GM18502 (cell line): ENCODE results near the gene AFG1L.
"Not testable (repeated sequence)": the region's sequence is repeated elsewhere in the genome, so short reads cannot be mapped to it uniquely, and the experiment has no call there.

Source experiments
- ATAC-seq: cut with Tn5 transposase; IDR thresholded peaks from one replicate; pipeline ENCODE4 v1.9.1; 2021; ENCODE audit warnings: mild to moderate bottlenecking; ENCODE audit not compliant: unreplicated experiment, poor library complexity

AFG1L gene

DNA sequence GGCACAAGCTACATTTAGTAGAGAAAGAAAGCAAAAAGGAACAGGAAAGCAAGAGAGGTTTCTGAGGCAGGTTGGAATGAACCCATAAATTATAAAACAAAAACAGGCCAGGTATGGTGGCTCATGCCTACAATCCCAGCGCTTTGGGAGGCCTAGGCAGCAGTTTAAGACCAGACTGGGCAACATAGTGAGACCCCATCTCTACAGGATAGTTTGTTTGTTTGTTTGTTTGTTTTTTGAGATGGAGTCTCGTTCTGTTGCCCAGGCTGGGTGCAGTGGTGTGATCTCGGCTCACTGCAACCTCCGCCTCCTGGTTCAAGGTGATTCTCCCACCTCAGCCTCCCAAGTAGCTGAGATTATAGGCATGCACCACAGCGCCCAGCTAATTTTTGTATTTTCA, 49.0 kb downstream of the AFG1L start:
- ATAC-seq, result no peak

DNA sequence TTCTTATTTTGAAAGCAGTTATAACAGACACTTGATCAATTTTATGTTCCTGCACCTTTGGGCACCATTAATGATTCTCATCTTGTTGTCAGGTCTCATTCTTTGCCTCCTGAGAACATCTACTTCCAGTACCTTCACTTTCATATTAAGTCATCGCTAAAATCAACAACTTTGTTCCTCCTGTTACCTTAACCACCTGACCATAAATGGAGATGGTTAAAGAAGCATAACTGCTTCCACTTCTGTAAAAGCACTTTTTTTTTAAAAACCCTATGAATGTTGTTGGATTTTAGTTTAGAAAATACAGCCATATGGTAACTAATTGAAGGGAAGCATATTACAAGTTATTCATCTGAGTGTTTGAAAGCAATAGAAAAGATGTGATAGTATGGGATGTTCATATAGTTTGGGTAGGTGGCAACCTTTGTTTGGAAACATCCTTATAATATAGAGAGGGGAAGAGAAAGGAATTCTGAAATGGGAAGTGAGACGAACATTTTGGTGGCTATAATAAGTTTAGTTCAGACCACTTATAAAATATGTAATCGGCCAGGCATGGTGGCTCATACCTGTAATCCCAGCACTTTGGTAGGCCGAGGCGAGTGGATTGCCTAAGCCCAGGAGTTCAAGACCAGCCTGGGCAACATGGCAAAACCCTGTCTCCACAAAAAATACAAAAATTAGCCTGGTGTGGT, 53.9 kb downstream of the AFG1L start:
- ATAC-seq, result peak; percentile 94

DNA sequence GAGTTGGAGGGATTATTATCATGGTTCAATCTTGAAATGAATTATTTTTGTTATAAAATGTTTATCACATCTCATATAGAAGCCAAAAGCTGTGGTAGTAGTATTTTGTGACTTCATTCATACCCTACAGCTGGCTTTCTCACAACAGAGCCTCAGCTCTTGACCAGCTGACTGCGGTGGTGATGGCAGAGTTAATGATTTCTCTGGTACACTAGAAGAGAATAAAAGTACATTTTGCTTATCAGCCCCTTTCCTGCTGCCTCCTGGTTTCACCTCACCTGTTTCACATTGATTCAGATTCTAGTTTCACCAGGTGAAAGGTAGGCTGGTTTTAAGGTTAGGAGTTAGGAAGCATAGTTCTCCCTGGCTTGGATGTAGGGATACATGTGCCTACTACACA, 55.7 kb downstream of the AFG1L start:
- no peak for ATAC-seq

DNA sequence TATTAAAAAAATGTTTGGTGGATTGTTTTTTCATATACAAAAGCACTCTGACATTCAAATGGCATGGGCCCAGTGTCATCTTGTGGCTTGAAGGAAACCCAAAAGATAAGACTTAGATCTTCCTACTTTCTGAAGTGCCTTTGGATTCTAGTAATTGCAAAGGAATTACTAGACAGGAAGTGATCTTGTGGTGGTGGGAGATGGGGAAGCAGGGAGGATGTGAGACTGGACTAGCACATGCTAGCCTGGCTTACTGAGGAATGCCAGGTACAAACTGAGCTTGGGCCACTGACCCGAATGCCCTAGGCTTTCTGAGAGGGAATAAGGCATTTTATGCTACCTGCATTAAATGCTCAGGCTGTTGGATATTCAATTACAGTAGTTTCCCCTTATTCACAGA, 59.0 kb downstream of the AFG1L start:
- ATAC-seq, result no peak

DNA sequence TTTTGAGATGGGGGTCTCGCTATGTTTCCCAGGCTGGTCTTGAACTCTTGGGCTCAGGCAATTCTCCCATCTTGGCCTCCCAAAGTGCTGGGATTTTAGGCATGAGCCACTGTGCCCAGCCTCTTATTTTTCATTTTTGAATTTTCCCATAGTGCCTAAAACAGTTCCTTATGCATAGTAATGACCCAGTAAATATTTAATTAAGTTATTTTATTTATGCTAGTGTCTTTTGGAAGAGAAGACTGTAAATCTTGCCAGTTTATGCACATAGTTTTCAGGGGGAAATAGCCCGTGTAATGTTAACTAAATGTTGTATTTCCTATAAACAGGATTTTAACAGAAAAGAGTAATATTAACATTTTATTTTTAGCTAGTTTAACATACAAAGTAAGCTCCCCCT, 60.3 kb downstream of the AFG1L start:
- no peak for ATAC-seq

DNA sequence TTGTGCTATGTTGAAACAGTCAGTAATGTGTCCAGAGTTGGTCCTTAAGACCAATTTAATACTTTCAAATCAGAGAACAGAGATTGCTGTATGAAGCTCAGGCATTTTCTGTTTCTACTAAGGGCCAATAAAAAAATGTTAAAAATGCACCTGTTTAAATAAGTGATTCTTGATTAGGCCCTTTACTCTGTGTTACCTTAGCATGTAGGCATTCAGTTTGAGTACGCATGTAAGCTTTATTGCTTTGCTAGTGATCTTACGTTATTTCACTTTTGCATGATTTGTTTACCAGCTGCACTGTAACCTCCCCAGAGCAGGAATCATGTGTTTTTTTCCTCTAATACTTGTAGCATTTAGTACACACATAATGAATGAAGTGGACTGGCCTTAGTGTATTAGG, 61.0 kb downstream of the AFG1L start:
- ATAC-seq, result no peak

DNA sequence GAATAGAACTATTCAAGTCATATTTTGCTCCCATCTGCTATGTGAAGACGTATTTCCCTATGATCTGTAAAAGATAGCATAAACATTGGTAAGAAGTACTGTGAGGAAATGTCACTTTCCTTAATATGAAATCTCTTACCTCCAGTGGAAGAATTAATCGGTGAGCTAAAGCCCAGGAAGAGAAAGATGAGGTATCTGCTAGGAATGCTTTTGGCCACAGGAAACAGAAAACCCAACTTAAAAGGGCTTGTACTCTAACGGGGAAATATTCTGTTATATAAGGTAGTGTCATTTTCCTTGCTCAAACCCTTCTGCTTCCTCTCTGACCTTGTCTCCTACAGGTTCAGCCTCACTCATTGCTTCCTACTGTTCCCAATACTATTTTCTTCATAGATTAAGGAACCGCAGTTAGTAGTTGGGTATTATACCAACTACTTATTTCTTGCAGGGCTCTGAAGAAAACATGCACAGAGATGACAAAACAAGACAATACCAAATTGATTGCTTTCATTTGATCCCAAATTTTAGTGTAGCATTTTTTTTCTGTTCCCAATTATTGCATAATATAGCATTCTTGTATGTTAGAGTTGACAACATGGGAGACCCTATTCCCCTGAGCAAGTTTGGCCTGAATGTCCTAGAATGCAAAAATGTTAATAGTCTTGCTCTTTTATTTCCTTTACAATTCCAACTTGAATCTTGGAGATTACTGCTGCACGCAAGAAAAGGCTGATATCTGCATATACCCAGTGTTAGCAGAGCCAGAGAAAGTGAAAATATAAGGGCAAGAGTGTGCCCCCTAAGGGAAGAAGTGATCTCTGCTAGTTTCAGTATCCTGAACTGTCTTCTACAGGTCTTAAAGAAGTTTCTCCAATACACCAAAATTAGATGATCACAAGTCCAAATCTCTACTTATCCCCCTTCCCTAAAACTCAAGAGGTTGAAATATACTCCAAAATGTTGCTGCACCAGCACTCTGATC, 65.3 kb downstream of the AFG1L start:
- ATAC-seq, result no peak

DNA sequence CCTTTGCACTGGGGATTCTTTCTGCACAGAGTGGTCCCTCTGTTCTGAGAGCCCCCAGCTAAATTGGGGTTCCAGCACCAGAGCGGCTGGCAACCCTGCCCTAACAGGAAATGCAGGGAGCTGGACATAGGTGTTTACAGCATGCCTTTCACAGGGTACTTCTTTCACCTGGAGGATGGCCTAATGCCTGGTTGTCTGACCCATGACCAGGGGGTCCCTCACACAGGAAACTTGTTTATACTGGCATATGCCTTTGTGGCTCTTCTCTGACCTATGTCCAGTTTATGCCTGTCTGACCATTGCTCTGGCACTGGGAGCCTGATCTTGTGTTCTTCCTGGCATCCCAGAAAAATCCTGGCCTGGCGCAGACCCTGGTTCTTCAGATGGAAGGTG, 66.1 kb downstream of the AFG1L start:
- ATAC-seq, result no peak

DNA sequence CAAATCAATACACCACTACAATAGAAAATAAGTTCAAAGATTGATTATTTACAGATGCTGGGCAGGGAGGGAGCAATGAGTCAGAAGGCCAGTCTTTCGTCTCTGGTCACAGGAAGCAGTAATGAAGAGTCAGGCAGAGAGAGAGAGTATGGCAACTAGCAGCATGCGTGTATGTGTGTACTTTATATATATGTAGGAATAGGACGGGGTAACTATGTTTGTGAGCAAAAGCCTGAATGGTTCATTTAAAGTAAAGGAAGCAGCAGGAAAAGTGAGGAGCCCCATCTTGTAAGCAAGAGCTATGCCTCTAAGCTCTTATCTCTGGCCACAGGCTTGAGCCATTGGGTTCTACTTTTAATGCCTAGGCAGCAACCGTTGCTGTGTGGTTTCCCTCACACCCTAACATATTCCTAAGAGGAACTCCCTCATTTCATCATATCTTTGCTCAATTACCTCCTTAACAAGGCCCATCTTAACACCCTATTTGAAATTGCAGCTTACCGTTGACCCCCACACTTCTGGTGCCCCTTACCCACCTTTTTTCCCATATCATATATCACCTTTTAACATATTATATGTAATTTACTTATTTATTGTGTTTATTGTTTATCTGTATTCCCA, 66.6 kb downstream of the AFG1L start:
- no peak for ATAC-seq

DNA sequence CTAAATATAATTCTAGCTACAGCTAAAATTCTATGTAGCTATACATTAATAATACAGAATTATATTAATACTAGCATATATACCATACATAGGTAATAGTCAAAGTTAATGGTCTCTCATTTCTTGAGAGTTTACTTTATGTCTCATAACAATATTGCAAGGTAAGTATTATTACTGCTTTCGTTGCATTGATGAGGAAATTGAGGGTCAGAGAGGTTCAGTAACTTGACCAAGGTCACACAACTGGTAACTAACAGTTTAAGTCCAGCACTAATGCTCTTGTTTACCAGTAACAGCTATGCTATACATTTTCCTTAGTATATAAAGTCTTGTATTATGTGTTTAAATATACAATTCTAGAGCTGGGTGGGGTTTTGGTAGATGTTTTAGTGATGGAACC, 67.6 kb downstream of the AFG1L start:
- ATAC-seq, result no peak

DNA sequence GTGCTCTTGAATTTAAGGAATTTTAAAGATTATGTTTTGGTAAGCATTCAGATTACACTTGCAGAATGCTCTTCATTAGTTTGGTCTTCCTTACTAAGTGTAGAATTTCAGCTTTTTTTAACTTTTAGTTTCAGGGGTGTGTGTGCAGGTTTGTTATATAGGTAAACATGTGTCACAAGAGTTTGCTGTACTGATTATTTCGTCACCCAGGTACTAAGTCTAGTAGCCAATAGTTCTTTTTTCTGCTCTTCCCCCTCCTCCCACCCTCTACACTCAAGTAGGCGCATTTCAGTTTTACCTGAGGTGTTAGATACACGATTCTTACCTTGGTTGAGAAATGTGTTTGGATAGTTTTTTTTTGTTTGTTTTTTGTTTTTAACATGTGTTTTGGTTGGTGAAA, 68.3 kb downstream of the AFG1L start:
- ATAC-seq, result no peak

DNA sequence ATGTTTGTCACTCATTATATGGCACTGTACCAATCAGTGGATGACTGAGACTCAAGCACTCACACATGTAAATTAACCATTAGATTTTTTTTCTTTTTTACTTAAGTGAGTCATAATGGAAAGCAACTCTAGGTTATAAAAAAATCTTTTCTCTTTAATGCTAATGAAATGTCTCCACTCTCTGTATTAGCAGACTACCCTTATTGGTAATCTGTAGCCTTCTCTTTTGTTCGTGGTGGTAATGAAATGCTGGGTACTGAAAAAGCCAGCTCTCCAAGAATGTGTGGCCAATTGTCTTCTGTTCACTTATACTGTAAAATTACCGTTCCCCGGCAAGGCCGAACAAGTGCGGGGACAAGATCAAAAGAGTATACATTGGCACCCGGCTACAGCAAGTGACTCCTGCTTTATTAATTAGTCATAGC, 69.0 kb downstream of the AFG1L start:
- ATAC-seq, result no peak

DNA sequence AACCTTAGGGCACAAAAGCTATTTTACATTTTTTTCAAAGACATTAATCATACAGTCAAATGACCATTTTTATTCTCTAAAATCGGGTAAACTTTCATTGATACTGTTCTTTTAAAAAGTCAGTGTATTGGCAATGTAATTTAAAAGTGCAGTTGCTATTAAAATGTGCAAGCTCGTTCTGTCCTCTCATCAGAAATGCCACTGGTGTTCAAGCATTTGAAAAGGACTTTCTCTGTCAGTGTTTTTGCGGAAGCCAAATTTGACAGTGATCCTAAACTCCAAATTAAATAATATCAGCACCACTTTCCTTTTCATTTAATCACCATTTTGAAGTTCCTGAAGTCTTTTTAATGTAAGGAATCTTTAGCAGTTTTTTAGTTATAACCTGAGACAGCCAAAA, 69.6 kb downstream of the AFG1L start:
- no peak for ATAC-seq

DNA sequence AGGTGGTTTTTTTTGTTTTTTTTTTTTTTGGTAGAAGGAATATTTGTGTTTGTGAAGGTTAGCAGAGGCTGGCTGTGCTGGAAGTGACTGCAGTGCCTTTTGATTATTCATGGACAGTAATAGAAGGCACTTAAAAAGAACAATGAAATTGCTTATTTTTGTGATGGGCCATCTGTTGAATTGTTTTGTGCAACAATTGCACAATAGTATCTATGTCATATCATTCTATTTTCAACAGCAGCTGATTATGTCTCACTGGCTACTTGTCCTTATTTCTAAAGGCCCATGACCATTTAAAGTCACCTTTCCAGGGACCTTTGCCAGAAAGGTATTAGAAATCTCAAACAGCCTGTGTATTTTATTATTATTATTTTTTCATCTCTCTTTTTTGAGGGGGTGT, 70.6 kb downstream of the AFG1L start:
- ATAC-seq, result no peak

DNA sequence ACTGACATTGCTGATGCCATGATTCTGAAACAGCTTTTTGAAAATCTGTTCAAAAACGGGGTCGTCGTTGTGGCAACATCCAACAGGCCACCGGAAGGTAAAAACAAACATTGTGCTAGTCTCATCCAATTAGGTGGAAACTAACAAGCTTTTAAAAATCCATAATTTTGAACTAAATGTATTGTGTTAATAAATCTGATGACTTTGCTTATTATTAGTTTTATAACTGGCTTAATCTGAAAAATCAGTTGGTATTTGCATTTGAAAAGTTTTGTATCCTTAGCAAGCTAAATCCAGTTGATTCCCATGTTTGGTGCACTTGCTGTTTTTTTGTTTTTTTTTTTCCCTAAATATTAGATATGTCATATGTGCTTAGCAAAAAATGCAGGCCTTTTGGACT, 71.4 kb downstream of the AFG1L start:
- ATAC-seq, result no peak

DNA sequence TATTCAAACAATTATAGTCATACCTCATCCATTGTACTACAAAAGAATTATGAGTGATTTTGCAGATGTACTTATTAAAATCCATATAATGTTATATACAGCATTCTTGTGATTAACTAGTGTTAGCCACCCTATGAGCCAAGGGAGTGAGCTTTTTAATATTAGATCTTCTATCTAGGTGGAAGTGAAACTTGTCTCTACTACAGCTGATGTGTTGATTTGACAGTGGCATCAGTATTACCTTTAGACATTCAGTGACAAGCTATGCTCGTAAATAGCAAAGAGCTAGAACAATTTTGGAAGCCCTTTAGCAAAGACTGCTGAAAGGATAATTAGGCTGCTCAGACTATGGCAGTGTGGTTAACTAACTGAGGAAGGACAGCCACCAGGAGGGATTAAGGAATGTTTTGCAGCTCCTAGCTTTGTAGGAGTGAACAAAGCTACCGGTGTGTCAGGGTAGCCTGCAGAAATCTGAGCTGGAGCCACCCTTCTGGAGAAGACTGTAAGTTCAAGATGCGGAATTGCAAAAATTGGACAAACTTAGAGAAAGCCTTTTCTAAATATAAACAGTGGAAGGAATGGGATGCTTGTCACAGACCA, 73.7 kb downstream of the AFG1L start:
- no peak for ATAC-seq

DNA sequence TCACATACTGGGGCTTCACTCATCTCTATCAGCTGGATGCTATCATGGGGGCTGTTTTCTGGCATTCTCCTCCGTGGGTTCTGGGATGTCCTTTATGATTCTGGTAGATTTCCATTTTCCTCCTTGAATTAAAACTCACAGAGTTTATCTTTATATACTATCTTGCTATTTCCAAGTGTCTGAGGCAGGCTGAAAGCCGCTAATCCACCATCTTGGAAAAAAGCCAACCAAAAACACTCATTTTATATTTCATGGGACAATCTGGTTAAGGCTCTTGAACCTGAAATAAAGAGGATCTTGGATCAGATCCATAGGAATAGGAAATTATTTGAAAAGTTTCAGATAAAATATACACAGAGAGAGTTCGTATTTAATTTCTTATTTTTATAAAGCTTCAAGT, 86.0 kb downstream of the AFG1L start:
- no peak for ATAC-seq

DNA sequence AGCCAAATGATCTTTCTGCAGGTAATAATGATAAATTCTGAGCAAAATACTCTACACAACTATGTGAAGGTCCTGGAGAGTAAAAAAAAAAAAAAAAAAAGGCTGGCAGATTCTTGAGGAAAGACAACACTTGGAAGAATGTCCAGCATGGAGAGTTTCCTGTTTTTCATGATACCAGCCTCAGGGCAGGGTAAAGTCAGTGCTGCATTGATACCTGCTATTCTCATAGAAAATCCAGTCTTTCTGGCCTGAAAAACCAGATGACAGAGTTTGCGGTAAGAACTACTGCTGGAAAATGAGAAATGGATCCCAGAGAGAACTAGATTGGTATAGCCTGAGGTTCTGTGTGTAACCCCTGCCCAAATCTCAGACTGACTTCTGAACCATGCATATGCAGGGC, 89.1 kb downstream of the AFG1L start:
- ATAC-seq, result no peak

DNA sequence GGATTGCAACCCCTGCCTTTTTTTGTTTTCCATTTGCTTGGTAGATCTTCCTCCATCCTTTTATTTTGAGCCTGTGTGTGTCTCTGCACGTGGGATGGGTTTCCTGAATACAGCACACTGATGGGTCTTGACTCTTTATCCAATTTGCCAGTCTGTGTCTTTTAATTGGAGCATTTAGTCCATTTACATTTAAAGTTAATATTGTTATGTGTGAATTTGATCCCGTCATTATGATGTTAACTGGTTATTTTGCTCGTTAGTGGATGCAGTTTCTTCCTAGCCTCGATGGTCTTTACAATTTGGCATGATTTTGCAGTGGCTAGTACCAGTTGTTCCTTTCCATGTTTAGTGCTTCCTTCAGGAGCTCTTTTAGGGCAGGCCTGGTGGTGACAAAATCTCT, 94.3 kb downstream of the AFG1L start:
- not testable (repeated sequence) for ATAC-seq

DNA sequence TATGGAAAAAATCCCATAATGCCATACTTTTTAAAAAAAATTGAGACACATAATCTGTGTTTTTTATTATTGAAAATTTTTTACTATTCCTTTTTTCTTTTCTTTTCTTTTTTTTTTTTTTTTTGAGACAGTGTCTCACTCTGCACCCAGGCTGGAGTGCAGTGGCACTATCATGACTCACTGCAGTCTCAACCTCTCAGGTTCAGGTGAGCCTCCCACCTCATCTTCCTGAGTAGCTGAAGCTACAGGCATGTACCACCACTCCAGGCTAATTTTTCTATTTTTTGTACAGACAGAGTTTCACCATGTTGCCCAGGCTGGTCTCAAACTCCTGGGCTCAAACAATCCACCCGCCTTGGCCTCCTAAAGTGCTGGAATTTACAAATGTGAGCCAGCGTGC, 100.4 kb downstream of the AFG1L start:
- no peak for ATAC-seq

DNA sequence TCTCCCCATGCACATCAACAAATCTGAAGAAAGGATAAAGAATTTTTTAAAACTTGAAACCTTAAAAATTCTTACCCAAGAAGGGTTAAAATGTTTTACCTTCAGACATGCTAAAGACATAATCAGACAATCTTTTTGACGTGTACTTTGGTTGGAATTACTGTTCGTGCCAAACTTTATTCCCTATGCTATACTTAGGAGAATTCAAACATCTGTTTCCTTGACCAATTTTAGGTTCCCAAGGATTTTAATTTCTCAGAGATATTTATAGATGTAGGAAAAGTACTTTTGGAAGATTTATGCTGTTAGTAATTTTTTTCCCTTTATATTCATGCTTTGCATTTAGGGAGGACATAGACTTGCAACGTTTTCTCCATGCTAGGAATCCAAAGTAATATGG, 108.4 kb downstream of the AFG1L start:
- ATAC-seq, result no peak
